ENCODE results near the gene CTNNB1. TPM values are rescaled to one million over a fixed set of nuclear protein-coding genes. Genes with fewer than 3 reads are reported as not detected.

The CTNNB1 gene
- total RNA-seq, 3 donors from 2014 or later (not counting 1 experiment from before 2014, with no cell fraction given), result 213 to 258 (median 230) TPM

- H3K36me3 ChIP-seq (ENCODE audit: control insufficient read depth, insufficient read depth, low read length), result no peaks in the 10 kb centered on the region
- H3K27ac Mint-ChIP-seq, result no peak overlapping the region
- H3K9me3 Mint-ChIP-seq, result no peaks in the 10 kb centered on the region
- H3K4me3 ChIP-seq (ENCODE audit: low read length), result no peak overlapping the region
- no peaks in the 10 kb centered on the region for H3K4me1 ChIP-seq (ENCODE audit: control insufficient read depth, insufficient read depth, low read length)
- 93% methylated on average over 4 of the region's 8 CpGs for WGBS (ENCODE audit: insufficient coverage)
- intact Hi-C loops (cut with micrococcal nuclease), result no loop called here
- H3K27ac ChIP-seq (ENCODE audit: low read length), result no peak overlapping the region
- H3K4me1 Mint-ChIP-seq, result peaks cover 0 to 12% of the 10 kb centered on the region in 2 donors
- no peak overlapping the region for H3K4me3 Mint-ChIP-seq
- ATAC-seq (no peak), DNase-seq (no peak)
- H3K36me3 Mint-ChIP-seq, result no peaks in the 10 kb centered on the region
- no peaks in the 10 kb centered on the region for H3K27me3 Mint-ChIP-seq (ENCODE audit: low read depth in 2 of 2)
- no peaks in the 10 kb centered on the region for H3K27me3 ChIP-seq (ENCODE audit: control insufficient read depth, insufficient read depth, low read length)
- H3K9me3 ChIP-seq (ENCODE audit: control insufficient read depth, insufficient read depth, low read length), result no peaks in the 10 kb centered on the region
- no peak for TF ChIP-seq CTCF (IDR thresholded peaks at IDR 0.05)
Observed at GRCh38 chr3:41288785-41289184, 89.5 kb downstream of the CTNNB1 start.
